Thyroid gland (tissue), 4 donors: ENCODE results near the gene SIPA1L3. TPM values are rescaled to one million over a fixed set of nuclear protein-coding genes. Genes with fewer than 3 reads are reported as not detected.

Source experiments
- DNase-seq, 2 donors: peaks; one replicate each; pipeline ENCODE4 v3.0.0-alpha.2; 2019
- H3K27ac ChIP-seq, 3 donors: fragments of 200-600 bp; sonication (generic); 1 replicate in 2 of 3; 2 replicates in 1 of 3; pipeline ENCODE4 v1.5.1; 2016 to 2019; ENCODE audit warnings: mild to moderate bottlenecking in 1 of 3, moderate library complexity in 1 of 3
- H3K27me3 ChIP-seq: fragments of 200-600 bp; sonication (generic); one replicate; pipeline ENCODE4 v1.5.1; 2019
- H3K36me3 ChIP-seq, 2 donors: fragments of 200-600 bp; sonication (generic); one replicate each; pipeline ENCODE4 v1.5.1; 2016 to 2019
- H3K4me1 ChIP-seq, 2 donors: fragments of 200-600 bp; sonication (generic); one replicate each; pipeline ENCODE4 v1.5.1; 2017 to 2019
- H3K4me3 ChIP-seq, 3 donors: fragments of 200-600 bp; sonication (generic); replicated peaks in 1 of 3; 1 replicate in 2 of 3; 2 replicates in 1 of 3; pipeline ENCODE4 v1.5.1; 2016; ENCODE audit warnings: mild to moderate bottlenecking in 1 of 3
- H3K9me3 ChIP-seq: fragments of 200-600 bp; sonication (generic); one replicate; pipeline ENCODE4 v1.5.1; 2017
- POLR2A ChIP-seq, 2 donors: fragments of 450-650 bp; IDR thresholded peaks; one replicate each; pipeline ENCODE4 v1.6.1; 2017; ENCODE audit warnings: antibody characterized with exemption in 2 of 2, mild to moderate bottlenecking in 2 of 2, moderate library complexity in 1 of 2
- WGBS, 2 donors: methylation state at CpG; one replicate each; pipeline ENCODE4 v1.1.5; 2017; 5-methylcytosine and 5-hydroxymethylcytosine counted together
- intact Hi-C: fragments of 100-400 bp; cut with DNase I; formaldehyde crosslinking; loops from one replicate; pipeline ENCODE4 v1.15.1; 2023
- total RNA-seq, 4 donors: library from RNA; depleted of rRNA; stranded (reverse); fragments of >200 nt; gene quantifications; one replicate each; pipeline ENCODE4 v1.2.3, GENCODE V29; 2016
- TF ChIP-seq, protein P1 (sequence below), 6 experiments: fragments of 200-600 bp in 3 of 6; fragments of 450-650 bp in 3 of 6; sonication (generic) in 3 of 6; IDR thresholded peaks; one replicate each; pipeline ENCODE4 v1.5.1; 2016 to 2019; ENCODE audit warnings: antibody characterized with exemption in 6 of 6, mild to moderate bottlenecking in 2 of 6, inconsistent platforms in 1 of 6, moderate library complexity in 1 of 6

The SIPA1L3 gene
- total RNA-seq, 4 donors from 2014 or later: 39.4 to 130 (median 116) TPM

DNA sequence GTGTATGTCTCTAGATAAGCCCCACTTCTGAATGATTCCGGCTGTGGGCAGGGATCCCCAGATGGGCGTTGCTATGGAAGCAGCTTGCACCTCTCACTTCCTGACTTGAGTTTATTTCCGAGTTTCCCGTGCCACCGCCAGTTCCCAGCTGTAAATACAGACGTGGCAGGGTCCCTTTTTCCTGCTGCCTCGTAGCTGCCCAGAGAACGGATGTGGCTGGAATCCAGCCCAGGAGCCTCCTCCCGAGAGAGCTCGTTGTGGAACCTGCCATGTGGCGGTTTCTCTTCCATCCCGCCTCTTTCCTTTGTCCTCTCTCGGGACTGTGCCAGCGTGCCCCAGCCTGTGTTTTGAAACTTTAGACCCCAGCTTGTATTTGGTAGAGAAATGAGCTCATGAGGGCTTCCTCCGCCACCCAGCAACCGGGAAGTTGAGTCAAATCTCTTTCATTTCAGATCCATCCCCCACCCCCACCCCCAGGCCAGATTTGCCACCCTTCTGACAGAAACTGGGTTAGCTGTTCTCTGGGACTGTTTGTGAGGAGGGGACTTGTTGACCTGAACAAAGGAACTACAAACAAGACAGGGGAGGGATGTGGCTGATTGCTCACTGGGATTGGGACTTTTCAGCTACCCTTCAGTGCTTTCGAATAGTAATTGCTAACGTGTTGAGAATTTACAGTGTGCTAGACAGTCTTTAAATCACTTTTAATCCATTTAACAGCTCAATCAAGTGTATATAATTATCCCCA is 96.6 kb downstream of the SIPA1L3 start:
- peak in 1 of 2 donors; percentile 21 for TF ChIP-seq POLR2A (IDR thresholded peaks at IDR 0.05)
- TF ChIP-seq, protein P1, sequence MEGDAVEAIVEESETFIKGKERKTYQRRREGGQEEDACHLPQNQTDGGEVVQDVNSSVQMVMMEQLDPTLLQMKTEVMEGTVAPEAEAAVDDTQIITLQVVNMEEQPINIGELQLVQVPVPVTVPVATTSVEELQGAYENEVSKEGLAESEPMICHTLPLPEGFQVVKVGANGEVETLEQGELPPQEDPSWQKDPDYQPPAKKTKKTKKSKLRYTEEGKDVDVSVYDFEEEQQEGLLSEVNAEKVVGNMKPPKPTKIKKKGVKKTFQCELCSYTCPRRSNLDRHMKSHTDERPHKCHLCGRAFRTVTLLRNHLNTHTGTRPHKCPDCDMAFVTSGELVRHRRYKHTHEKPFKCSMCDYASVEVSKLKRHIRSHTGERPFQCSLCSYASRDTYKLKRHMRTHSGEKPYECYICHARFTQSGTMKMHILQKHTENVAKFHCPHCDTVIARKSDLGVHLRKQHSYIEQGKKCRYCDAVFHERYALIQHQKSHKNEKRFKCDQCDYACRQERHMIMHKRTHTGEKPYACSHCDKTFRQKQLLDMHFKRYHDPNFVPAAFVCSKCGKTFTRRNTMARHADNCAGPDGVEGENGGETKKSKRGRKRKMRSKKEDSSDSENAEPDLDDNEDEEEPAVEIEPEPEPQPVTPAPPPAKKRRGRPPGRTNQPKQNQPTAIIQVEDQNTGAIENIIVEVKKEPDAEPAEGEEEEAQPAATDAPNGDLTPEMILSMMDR (IDR thresholded peaks at IDR 0.05): no peak
- H3K4me1 ChIP-seq: peaks cover 25 to 50% of the 10 kb centered on the region in 2 donors
- 4 to 6% methylated on average over 18 of the region's 18 CpGs for WGBS, 2 donors
- no peaks in the 10 kb centered on the region for H3K27me3 ChIP-seq
- intact Hi-C loops: no loop called here
- peak overlapping the region in 1 of 3 donors; percentile 3 for H3K4me3 ChIP-seq
- no peaks in the 10 kb centered on the region for H3K9me3 ChIP-seq
- peak overlapping the region; percentile 40 to 79 (median 79) for H3K27ac ChIP-seq
- peak; percentile 84 to 88 for DNase-seq
- H3K36me3 ChIP-seq: no peaks in the 10 kb centered on the region

DNA sequence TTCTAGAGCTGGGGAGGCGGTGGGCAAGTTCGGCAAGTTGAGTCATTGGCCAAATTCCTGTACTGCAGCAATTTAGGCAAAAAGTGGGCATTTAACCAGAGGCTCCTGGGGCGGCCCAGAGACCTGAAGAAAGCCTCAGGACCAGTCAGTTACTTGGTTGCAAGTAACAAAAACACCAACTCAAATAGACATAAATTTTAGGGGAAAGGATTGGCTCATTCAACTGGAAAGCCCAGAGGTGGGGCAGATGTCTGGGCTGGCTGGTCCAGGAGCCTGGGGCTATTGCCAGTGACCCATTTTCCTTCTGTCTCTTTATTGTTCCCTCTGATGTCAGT is 97.1 kb downstream of the SIPA1L3 start:
- Histone ChIP-seq H3K9me3 (no peaks in the 10 kb centered on the region), H3K27me3 (no peaks in the 10 kb centered on the region), H3K27ac (peak overlapping the region; percentile 40 to 79 (median 79)), H3K4me1 (peaks cover 27 to 50% of the 10 kb centered on the region in 2 donors), H3K4me3 (no peak overlapping the region), H3K36me3 (no peaks in the 10 kb centered on the region)
- DNase-seq: no peak
- no peak for TF ChIP-seq POLR2A (IDR thresholded peaks at IDR 0.05)
- TF ChIP-seq, protein P1 (IDR thresholded peaks at IDR 0.05): no peak
- intact Hi-C loops: no loop called here
- WGBS, 2 donors: 37 to 39% methylated on average over 3 of the region's 3 CpGs

DNA sequence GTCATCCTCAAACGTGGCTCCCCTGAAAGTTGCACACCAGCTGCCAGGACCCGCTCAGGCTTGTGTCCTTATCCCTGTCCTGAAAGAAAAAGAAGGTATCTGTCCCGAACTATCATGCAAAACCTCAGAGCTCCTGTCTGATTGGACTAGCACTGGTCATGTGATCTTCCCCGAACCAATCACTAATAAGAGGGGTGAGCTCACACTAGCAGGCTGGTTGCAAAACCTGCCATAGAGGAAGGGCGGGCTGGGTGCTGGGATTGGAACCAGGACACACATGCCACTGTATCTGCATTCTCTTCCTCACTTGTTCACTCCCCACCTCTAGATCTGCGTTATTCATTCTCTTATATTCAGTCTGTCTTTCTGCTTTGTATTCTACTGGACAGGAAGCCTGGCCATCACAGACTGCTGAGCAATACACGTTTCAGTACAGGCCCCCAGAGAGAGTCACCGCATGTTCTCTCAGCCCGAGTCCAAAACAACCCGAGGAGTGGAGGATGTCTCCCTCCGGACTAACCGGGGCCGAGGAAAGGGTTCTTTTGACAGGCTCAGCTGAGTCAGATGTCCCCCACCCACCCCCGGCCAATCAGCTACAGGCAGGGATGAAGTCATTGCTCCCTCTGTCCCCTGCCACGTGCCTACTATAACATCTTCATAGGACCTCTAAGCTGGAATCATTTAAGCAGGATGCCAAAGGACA is 97.7 kb downstream of the SIPA1L3 start:
- TF ChIP-seq, protein P1 (IDR thresholded peaks at IDR 0.05): no peak
- peak in 1 of 2 donors; percentile 45 for TF ChIP-seq POLR2A (IDR thresholded peaks at IDR 0.05)

DNA sequence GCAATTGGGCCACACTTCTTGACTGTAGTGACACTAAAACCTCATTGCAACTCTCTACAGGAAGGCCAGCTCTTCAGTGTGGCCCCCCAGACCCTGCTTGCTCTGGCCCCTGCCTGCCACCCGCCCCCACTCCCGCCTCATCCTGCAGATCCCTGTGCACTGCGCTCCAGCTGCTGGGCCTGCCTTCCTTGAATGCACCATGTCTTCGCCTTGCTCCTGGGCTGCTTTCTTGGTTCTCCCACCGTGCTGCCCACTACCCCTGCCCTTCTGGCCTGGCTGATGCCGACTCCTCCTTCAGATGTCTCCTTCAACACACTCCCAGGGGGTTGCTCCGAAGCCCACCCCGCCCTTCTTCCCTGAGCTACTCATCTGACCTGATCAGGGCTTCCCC is 98.2 kb downstream of the SIPA1L3 start:
- no peaks in the 10 kb centered on the region for H3K27me3 ChIP-seq
- TF ChIP-seq, protein P1 (IDR thresholded peaks at IDR 0.05): no peak
- no peak for TF ChIP-seq POLR2A (IDR thresholded peaks at IDR 0.05)
- no peaks in the 10 kb centered on the region for H3K9me3 ChIP-seq
- peaks cover 24 to 51% of the 10 kb centered on the region in 2 donors for H3K4me1 ChIP-seq
- intact Hi-C loops: no loop called here
- H3K4me3 ChIP-seq: no peak overlapping the region
- 77 to 86% methylated on average over 8 of the region's 8 CpGs for WGBS, 2 donors
- H3K27ac ChIP-seq: peak overlapping the region in 2 of 3 donors; percentile 79
- H3K36me3 ChIP-seq: no peaks in the 10 kb centered on the region
- DNase-seq: no peak

More for the DNA sequence above, 97.7 kb downstream of the SIPA1L3 start:
- Histone ChIP-seq H3K27me3 (no peaks in the 10 kb centered on the region), H3K27ac (peak overlapping the region; percentile 40 to 79 (median 79)), H3K9me3 (no peaks in the 10 kb centered on the region), H3K36me3 (no peaks in the 10 kb centered on the region), H3K4me3 (no peak overlapping the region), H3K4me1 (peaks cover 24 to 50% of the 10 kb centered on the region in 2 donors)
- WGBS, 2 donors: 52 to 58% methylated on average over 15 of the region's 15 CpGs
- intact Hi-C loops: no loop called here
- DNase-seq: peak; percentile 63 to 66
